ENCODE data around the gene CKS2. TPM values are rescaled to one million over a fixed set of nuclear protein-coding genes. Genes with fewer than 3 reads are reported as not detected.
"Not testable (repeated sequence)": the region's sequence is repeated elsewhere in the genome, so short reads cannot be mapped to it uniquely, and the experiment has no call there.

Gene CKS2
- total and polyA plus RNA-seq, 2 donors from 2014 or later: 7.0 to 72.8 TPM

DNA sequence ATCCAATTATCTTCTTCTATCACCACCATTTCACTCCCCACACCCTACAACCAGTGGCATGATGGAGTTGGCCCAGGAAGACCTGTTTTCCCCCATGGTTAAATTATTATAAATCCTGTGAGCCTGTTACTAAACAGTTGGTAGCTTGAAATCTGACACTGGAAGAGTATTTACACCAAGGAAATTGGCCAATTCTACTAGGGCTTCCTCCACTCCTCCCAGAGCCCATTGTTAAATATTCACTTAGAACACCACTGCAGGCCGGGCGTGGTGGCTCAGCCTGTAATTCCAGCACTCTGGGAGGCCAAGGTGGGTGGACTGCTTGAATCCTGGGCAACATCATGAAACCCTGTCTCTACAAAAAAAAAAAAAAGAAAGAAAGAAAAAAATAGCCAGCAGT is 32.4 kb upstream of the CKS2 start:
- DNase-seq: no peak
- Histone ChIP-seq H3K27me3 (ENCODE audit: control insufficient read depth, insufficient read depth, low read length) (no peaks in the 10 kb centered on the region), H3K27ac (ENCODE audit: low read depth in 2 of 2, low read length in 2 of 2) (no peak overlapping the region), H3K4me1 (ENCODE audit: control insufficient read depth in 2 of 3, insufficient read depth in 2 of 3, low read depth in 1 of 3, low read length in 3 of 3) (peaks cover 0 to 2% (median 0%) of the 10 kb centered on the region in 3 donors), H3K4me3 (ENCODE audit: low read length in 3 of 3) (no peak overlapping the region), H3K36me3 (ENCODE audit: control insufficient read depth in 2 of 3, insufficient read depth in 3 of 3, low read length in 3 of 3) (no peaks in the 10 kb centered on the region), H3K9me3 (ENCODE audit: control insufficient read depth in 2 of 3, insufficient read depth in 1 of 3, low read length in 3 of 3) (peaks cover 0 to 6% (median 0%) of the 10 kb centered on the region in 3 donors), H3K9ac (ENCODE audit: low read length in 3 of 3) (no peak overlapping the region)
- no peak for TF ChIP-seq CTCF (IDR thresholded peaks at IDR 0.05; ENCODE audit: borderline replicate concordance, extremely low read depth, insufficient read depth)
- FAIRE-seq: no peak
- intact Hi-C loops (cut with DNase I): no loop called here

DNA sequence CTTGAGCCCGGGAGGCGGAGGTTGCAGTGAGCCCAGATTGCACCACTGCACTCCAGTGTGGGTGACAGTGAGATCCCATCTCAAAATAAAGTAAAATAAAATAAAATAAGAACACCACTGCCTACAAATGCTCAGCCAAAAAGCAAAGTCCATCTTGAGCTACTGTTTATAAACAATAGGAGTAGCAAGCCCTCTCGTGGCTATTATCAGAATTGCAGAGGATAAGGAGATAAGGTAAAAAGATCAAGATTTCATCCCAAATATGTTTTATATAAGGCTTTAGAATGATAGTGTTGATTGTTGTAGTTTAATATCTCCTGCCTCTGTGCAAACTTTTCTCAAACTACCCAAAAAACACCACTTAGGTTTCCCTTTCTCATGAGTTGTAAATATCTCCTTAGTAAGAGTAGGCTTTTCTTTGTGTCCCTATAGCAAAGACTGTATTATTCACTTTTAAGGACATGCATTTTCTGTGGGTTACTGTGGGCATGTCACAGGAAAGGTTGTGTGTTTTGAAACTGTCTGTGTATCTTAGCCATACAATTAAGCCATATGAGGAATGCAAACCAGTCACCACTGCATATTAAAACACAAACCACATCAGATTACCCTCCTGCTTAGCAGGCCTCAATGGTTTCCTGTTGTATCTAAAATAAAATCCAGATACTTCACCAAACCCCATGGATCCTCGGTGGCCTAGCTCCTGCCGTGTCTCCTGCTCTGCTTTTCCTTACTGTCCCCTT is 31.8 kb upstream of the CKS2 start:
- intact Hi-C loops (cut with DNase I): no loop called here
- Histone ChIP-seq H3K9ac (ENCODE audit: low read length in 3 of 3) (no peak overlapping the region), H3K4me1 (ENCODE audit: control insufficient read depth in 2 of 3, insufficient read depth in 2 of 3, low read depth in 1 of 3, low read length in 3 of 3) (peaks cover 0 to 2% (median 0%) of the 10 kb centered on the region in 3 donors), H3K9me3 (ENCODE audit: control insufficient read depth in 2 of 3, insufficient read depth in 1 of 3, low read length in 3 of 3) (peaks cover 0 to 1% (median 0%) of the 10 kb centered on the region in 3 donors), H3K36me3 (ENCODE audit: control insufficient read depth in 2 of 3, insufficient read depth in 3 of 3, low read length in 3 of 3) (no peaks in the 10 kb centered on the region), H3K4me3 (ENCODE audit: low read length in 3 of 3) (no peak overlapping the region), H3K27ac (ENCODE audit: low read depth in 2 of 2, low read length in 2 of 2) (no peak overlapping the region), H3K27me3 (ENCODE audit: control insufficient read depth, insufficient read depth, low read length) (no peaks in the 10 kb centered on the region)
- TF ChIP-seq CTCF (IDR thresholded peaks at IDR 0.05; ENCODE audit: borderline replicate concordance, extremely low read depth, insufficient read depth): peak; percentile 66
- peak; percentile 67 for FAIRE-seq
- peak in 2 of 5 donors; percentile 64 to 82 for DNase-seq

GRCh38 chr9:89281106-89281505 is 29.9 kb upstream of the CKS2 start:
- Histone ChIP-seq H3K36me3 (ENCODE audit: control insufficient read depth in 2 of 3, insufficient read depth in 3 of 3, low read length in 3 of 3) (no peaks in the 10 kb centered on the region), H3K9me3 (ENCODE audit: control insufficient read depth in 2 of 3, insufficient read depth in 1 of 3, low read length in 3 of 3) (no peaks in the 10 kb centered on the region), H3K9ac (ENCODE audit: low read length in 3 of 3) (no peak overlapping the region), H3K27ac (ENCODE audit: low read depth in 2 of 2, low read length in 2 of 2) (no peak overlapping the region), H3K4me3 (ENCODE audit: low read length in 3 of 3) (no peak overlapping the region), H3K27me3 (ENCODE audit: control insufficient read depth, insufficient read depth, low read length) (no peaks in the 10 kb centered on the region), H3K4me1 (ENCODE audit: control insufficient read depth in 2 of 3, insufficient read depth in 2 of 3, low read depth in 1 of 3, low read length in 3 of 3) (peaks cover 0 to 2% (median 0%) of the 10 kb centered on the region in 3 donors)
- TF ChIP-seq CTCF (IDR thresholded peaks at IDR 0.05; ENCODE audit: borderline replicate concordance, extremely low read depth, insufficient read depth): no peak
- FAIRE-seq (no peak), DNase-seq (no peak)
- intact Hi-C loops (cut with DNase I): no loop called here

DNA sequence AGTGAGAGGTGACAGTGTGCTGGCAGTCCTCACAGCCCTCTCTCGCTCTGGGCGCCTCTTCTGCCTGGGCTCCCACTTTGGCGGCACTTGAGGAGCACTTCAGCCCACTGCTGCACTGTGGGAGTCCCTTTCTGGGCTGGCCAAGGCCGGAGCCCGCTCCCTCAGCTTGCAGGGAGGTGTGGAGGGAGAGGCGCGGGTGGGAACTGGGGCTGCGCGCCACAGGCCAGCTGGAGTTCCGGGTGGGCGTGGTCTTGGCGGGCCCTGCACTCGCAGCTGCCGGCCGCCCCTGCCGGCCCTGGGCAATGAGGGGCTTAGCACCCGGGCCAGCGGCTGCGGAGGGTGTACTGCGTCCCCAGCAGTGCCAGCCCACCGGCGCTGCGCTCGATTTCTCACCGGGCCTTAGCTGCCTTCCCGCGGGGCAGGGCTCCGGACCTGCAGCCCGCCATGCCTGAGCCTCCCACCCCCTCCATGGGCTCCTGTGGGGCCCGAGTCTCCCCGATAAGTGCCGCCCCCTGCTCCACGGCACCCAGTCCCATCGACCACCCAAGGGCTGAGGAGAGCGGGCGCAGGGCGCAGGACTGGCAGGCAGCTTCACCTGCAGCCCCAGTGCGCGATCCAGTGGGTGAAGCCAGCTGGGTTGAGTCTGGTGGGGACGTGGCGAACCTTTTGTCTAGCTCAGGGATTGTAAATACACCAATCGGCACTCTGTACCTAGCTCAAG is 28.6 kb upstream of the CKS2 start:
- H3K9ac ChIP-seq (ENCODE audit: low read length in 3 of 3); H3K36me3 ChIP-seq (ENCODE audit: control insufficient read depth in 2 of 3, insufficient read depth in 3 of 3, low read length in 3 of 3); FAIRE-seq; H3K27ac ChIP-seq (ENCODE audit: low read depth in 2 of 2, low read length in 2 of 2); H3K4me1 ChIP-seq (ENCODE audit: control insufficient read depth in 2 of 3, insufficient read depth in 2 of 3, low read depth in 1 of 3, low read length in 3 of 3); H3K27me3 ChIP-seq (ENCODE audit: control insufficient read depth, insufficient read depth, low read length); intact Hi-C loops (cut with DNase I); H3K4me3 ChIP-seq (ENCODE audit: low read length in 3 of 3); H3K9me3 ChIP-seq (ENCODE audit: control insufficient read depth in 2 of 3, insufficient read depth in 1 of 3, low read length in 3 of 3): not testable (repeated sequence)
- DNase-seq: peak in 4 of 5 donors; percentile 24 to 78 (median 44)

All from kidney (tissue), 14 donors.